GM12874 (cell line): ENCODE data around the gene ASTN1.

Experiments
- TF ChIP-seq, protein P1 (sequence below): IDR thresholded peaks from 2 replicates; pipeline ENCODE4 v1.5.1; 2011; ENCODE audit warnings: low read depth, mild to moderate bottlenecking, control low read depth, low read length, moderate library complexity; ENCODE audit not compliant: insufficient read depth

The ASTN1 gene

DNA sequence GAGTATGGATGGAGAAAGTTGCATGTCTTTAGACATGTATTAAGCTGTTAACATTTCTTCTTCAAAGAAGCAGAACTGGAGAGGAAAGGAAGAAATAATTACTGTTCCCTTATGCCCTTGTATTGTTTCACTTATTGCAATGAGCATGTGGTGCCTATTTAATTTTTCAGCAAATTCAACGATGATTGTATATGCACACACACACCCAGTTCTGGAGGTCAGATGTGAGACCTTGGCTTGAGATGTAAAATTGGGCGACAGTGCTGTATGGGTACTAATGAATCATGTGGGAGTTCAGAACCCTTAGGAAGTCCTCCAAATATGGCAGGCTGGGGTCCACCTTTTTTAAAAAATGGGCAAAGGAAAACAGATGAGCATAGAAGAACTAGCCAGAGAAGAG is 33.7 kb upstream of the ASTN1 start:
- TF ChIP-seq, protein P1, sequence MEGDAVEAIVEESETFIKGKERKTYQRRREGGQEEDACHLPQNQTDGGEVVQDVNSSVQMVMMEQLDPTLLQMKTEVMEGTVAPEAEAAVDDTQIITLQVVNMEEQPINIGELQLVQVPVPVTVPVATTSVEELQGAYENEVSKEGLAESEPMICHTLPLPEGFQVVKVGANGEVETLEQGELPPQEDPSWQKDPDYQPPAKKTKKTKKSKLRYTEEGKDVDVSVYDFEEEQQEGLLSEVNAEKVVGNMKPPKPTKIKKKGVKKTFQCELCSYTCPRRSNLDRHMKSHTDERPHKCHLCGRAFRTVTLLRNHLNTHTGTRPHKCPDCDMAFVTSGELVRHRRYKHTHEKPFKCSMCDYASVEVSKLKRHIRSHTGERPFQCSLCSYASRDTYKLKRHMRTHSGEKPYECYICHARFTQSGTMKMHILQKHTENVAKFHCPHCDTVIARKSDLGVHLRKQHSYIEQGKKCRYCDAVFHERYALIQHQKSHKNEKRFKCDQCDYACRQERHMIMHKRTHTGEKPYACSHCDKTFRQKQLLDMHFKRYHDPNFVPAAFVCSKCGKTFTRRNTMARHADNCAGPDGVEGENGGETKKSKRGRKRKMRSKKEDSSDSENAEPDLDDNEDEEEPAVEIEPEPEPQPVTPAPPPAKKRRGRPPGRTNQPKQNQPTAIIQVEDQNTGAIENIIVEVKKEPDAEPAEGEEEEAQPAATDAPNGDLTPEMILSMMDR: no peak

DNA sequence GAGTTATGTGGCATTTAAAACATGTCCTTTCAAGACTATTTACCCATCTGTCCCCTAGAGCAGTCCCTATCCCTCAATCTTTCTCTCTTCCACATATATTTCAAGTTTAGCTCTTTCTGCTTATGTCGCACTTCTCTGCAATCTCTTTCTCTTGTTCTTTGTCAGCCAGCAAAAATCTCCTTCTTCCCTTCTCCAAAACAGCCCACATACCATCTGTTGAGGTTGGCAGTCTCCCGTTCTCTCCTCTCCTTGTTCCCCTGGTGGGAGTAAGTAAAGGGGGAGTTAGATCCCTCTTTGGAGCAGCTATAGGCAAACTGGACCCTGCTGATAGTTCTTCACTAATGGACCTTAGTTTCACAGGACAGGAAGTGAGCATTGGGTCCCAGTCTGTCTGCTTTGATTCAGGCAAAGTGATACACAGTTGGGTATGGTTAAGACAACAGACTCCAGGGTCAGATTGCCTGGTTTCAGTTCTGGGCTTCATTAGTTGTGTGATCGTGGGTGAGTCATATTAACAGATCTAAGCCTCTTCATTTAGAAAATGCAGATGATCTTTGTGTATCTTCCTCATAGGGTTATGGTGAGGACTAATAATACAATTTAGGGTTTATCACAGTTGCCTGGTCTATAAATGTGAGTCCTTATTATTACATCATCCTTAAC is 25.9 kb upstream of the ASTN1 start:
- TF ChIP-seq, protein P1: no peak

DNA sequence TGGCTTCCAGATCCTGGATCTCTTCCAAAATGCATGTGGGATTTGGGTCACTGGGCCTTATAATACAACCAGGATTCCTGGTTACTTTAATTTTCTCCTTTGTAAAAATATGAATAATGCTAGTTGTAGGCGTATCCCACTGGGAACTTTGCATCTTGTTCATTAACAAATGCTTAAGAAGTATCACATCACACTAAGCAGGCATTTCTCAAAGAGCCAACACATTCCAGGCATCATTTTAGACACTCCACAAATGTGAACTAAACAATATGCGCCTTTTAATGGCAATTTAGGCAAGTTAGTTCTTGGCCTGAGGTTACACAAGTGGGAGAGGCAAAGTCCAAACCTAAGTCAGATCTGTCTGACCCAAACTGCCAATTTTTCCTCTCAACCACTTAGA is 22.1 kb upstream of the ASTN1 start:
- TF ChIP-seq, protein P1: no peak

DNA sequence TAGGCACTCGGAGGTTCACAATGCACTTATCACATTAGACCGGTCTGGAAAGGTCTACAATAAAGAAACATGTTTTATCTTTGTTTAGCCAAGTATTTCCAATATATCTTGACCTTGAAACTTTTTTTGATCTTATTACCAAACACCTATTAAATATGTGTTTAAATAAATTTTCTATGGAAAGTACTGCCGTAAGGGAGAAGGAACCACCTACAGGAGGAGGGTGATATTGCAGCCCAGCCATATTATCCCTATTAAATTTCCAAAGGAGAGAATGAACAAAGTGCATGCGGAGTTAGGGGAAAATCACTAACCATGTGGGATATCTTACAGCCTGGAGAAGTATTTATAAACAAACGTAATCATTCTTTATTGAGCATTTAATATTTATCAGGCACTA is 20.7 kb upstream of the ASTN1 start:
- TF ChIP-seq, protein P1: peak; percentile 41; the same call in 1 of the 2 replicates

DNA sequence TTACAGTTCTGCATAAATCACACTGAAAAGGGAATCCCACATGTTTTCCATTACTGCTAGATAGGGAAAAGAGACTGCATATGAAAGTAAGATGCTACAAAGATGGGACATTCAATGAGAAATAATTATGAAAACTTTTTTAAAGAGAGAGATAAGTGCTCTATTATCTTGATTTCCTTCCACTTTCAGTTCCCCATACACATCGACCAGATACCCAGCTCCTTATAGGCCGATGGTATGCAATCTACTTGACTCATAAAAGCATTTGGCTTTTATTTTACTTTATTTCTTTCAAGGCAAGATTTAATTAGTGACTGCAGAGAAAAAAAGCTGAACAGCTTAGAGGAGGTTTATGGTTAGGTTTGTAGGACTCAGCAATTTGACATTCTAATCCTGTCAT is 19.3 kb upstream of the ASTN1 start:
- TF ChIP-seq, protein P1: no peak

DNA sequence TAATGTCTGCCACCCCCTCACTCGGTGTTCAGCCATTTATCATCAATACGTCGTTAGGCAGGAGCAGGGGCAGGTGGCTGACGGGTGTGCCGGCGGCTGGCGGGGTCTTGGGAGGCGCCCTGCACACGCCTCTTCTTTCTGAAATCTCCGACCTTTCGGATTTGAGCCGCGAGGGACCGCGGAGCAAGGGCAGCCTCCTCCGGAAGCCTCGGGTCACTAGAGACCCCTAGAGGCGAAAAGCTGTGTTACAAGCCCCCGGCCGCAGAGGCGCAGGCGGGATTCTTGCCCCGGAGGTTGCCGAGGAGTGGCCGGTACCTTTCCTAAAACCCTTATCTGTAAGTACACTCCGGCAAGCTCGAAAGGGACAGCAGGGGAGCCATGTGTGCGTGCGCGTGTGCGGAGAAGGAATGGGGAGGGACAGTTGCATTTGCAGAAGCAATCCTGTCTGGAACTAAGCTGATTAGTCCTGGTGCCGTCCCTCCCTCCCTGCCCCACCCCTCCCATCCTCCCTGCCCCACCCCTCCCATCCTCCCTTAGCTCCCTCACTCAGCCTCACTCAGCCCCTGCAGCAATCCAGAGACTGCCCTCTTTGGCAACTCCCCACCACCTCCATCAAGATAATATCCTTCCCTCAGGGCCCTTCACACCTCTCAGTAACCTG is 17.2 kb upstream of the ASTN1 start:
- TF ChIP-seq, protein P1: peak; percentile 90

DNA sequence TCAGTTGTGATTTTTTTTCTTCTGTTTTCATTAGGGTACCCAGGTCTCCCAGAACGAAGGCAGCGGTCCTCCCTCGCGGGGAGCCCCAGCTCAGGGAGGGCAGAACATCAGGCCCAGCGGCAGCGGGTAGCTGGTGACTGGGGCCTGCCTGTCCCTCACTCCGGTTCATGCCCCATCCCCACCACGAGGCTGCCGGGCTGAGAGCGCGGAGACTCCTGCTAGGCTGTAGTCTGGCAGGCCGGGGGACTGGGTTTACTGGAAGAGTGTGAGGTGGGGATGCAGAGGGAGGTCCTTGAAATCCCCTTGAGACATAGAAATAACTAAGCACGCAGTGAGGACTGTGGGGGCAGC is 16.7 kb upstream of the ASTN1 start:
- TF ChIP-seq, protein P1: no peak
